Measurements from ENCODE around the gene DCAF12. TPM values are rescaled to one million over a fixed set of nuclear protein-coding genes. Genes with fewer than 3 reads are reported as not detected.

DCAF12 gene
- polyA plus RNA-seq, 2 of the 4 experiments (the other 2 are of a cell fraction) = 28.5 to 56.5 TPM

DNA sequence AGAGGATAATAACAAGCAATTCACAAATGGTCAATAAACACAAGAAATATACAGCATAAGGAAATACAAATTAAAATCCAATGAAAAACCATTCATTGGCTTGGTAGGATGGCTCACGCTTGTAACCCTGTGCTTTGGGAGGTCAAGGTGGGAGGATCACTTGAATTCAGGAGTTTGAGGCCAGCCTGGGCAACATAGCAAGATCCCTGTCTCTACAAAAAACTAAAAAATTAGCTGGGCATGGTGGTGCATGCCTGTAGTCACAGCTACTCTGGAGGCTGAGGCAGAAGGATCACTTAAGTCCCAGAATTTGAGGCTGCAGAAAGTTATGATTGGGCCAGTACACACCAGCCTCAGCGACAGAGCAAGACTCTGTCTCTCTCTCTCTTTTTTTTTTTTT lies 31.4 kb upstream of the DCAF12 start:
- Histone ChIP-seq H3K4me1 (peaks cover 49% of the 10 kb centered on the region), H3K4me3 (no peak overlapping the region), H3K27ac (peak overlapping the region; percentile 84 to 94), H3K9me3 (no peaks in the 10 kb centered on the region), H3K4me2 (peak overlapping the region; percentile 51)
- ChIA-PET CTCF (interaction anchor here (0.6 to 3.2 kb wide), 3 partner anchors 30 to 302 kb away, joined by 3 to 14 read pairs (median 4); no protein-coding TSS in a partner anchor), POLR2A (no interaction called here)
- 85% methylated on average over 2 of the region's 2 CpGs for WGBS (ENCODE audit: missing lambda C conversion rate)
- DNase-seq (ENCODE audit: low read depth in 1 of 2, low spot score in 1 of 2) (no peak), FAIRE-seq (no peak), ATAC-seq (no peak; a peak in 2 of 6 replicates)
- no peak for TF ChIP-seq POLR2AphosphoS2 (conservative IDR thresholded peaks at IDR 0.05; ENCODE audit: low read length)
- no peak for TF ChIP-seq EP300 (IDR thresholded peaks at IDR 0.05)
- no peak for TF ChIP-seq KDM1A (IDR thresholded peaks at IDR 0.05; ENCODE audit: low read depth)

DNA sequence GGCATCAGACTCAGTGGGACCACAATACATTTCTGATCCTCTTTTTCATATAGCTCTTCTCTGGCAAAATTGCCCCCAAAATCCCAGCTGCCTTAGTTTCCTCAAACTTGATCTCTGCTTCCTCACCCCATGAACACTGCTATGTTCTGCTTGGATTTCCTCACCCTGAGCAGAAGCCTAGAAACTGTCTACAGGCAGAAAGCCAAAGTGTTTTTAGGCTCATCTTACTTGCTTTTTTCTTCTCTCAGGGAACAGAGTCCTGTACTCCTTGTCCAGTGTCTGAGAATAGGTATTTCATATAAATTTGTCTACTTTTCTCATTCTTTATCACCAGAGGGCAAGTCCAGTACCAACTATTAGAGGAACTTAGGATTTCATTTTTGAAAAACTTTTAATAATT lies 30.8 kb upstream of the DCAF12 start:
- TF ChIP-seq FOXS1 (CRISPR knock-in tag; IDR thresholded peaks at IDR 0.05) (no peak), ZNF302 (CRISPR knock-in tag; IDR thresholded peaks at IDR 0.05) (no peak), BHLHE40 (IDR thresholded peaks at IDR 0.05; ENCODE audit: low read depth, low read length) (no peak), MAFK (IDR thresholded peaks at IDR 0.05; ENCODE audit: partially characterized antibody) (no peak), PHF8 (IDR thresholded peaks at IDR 0.05; ENCODE audit: borderline replicate concordance, low read depth) (no peak), FOSB (CRISPR knock-in tag; IDR thresholded peaks at IDR 0.05) (no peak), HDAC2 (IDR thresholded peaks at IDR 0.05) (no peak), EHF (CRISPR knock-in tag; IDR thresholded peaks at IDR 0.05) (no peak)
- TF ChIP-seq, protein P1, sequence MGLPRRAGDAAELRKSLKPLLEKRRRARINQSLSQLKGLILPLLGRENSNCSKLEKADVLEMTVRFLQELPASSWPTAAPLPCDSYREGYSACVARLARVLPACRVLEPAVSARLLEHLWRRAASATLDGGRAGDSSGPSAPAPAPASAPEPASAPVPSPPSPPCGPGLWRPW (IDR thresholded peaks at IDR 0.05) = no peak
- Histone ChIP-seq H3K4me1 (peaks cover 43% of the 10 kb centered on the region), H3K4me2 (peak overlapping the region; percentile 51; the same call in 2 of the 3 replicates), H3K9me3 (no peaks in the 10 kb centered on the region), H3K4me3 (no peak overlapping the region), H3K27ac (peak overlapping the region; percentile 43 to 94)
- ChIA-PET POLR2A (no interaction called here), CTCF (interaction anchor here (0.6 to 3.2 kb wide), 3 partner anchors 11 to 96 kb away, joined by 3 to 14 read pairs (median 3); no protein-coding TSS in a partner anchor)
- FAIRE-seq = no peak
- ATAC-seq = no peak
- no peak for DNase-seq (ENCODE audit: low read depth in 1 of 2, low spot score in 1 of 2)

DNA sequence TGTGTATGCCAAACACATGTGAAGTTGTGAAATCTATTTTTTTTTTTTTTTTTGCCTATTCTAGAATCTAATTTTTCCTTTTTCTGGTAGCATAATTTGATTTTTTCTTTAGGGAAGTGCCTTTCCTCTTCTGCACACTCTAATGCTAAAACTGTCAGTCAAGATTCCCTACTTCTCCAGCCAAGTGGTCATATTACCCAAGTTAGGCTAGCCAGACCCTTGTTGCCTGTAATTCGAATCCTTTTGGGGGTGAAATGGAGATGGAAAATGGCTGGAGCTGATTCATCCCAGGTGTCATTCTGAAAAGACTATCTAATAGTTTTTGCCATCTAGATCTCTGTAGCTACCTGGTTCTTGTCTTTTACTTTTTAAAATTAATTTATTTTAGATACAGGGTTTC lies 27.6 kb upstream of the DCAF12 start:
- H3K9me3 ChIP-seq = no peaks in the 10 kb centered on the region
- WGBS (ENCODE audit: missing lambda C conversion rate) = 54% methylated on average over 1 of the region's 1 CpG
- peaks cover 24% of the 10 kb centered on the region for H3K4me1 ChIP-seq
- ChIA-PET POLR2A (interaction anchor here (0.7 kb wide), 1 partner anchor 78 kb away, joined by 4 read pairs; no protein-coding TSS in a partner anchor), CTCF (no interaction called here)
- H3K4me2 ChIP-seq = no peak overlapping the region
- no peak for FAIRE-seq
- TF ChIP-seq MAZ (IDR thresholded peaks at IDR 0.05; ENCODE audit: borderline replicate concordance, low read depth, low read length) (no peak), SMC3 (IDR thresholded peaks at IDR 0.05) (no peak), FOSB (CRISPR knock-in tag; IDR thresholded peaks at IDR 0.05) (no peak), EHMT2 (IDR thresholded peaks at IDR 0.05; ENCODE audit: low read depth) (no peak), TP53 (CRISPR knock-in tag; IDR thresholded peaks at IDR 0.05) (no peak), NPAS2 (CRISPR knock-in tag; IDR thresholded peaks at IDR 0.05; ENCODE audit: borderline replicate concordance) (no peak), RARB (CRISPR knock-in tag; IDR thresholded peaks at IDR 0.05) (no peak), USF2 (IDR thresholded peaks at IDR 0.05) (no peak), PBX3 (IDR thresholded peaks at IDR 0.05) (no peak), TFCP2L1 (CRISPR knock-in tag; IDR thresholded peaks at IDR 0.05) (no peak), ZC3H11A (IDR thresholded peaks at IDR 0.05) (no peak), MAFK (IDR thresholded peaks at IDR 0.05; ENCODE audit: partially characterized antibody) (no peak), JUN (IDR thresholded peaks at IDR 0.05) (no peak), BHLHE40 (IDR thresholded peaks at IDR 0.05; ENCODE audit: low read depth, low read length) (no peak), NR3C1 (IDR thresholded peaks at IDR 0.05) (no peak)
- no peak overlapping the region; a peak in 1 of 6 replicates for H3K27ac ChIP-seq
- no peak overlapping the region for H3K4me3 ChIP-seq
- no peak for DNase-seq (ENCODE audit: low read depth in 1 of 2, low spot score in 1 of 2)
- ATAC-seq = no peak
